H1 (cell line): ENCODE results near the gene COX14. TPM values are rescaled to one million over a fixed set of nuclear protein-coding genes. Genes with fewer than 3 reads are reported as not detected.
A peak's percentile ranks its signal among the peaks of the same experiment; 100 is the strongest.

Source experiments
- CTCF ChIA-PET: fragments of 300-600 bp; sonication (Branson Sonifier 250); formaldehyde crosslinking; loops from one replicate; lab custom pipeline; 2021; ENCODE audit not compliant: partially characterized antibody; lab: Charles Lee
- POLR2A ChIA-PET: fragments of 300-600 bp; sonication (Branson Sonifier 250); formaldehyde crosslinking; loops from one replicate; lab custom pipeline; 2021; ENCODE audit warnings: inconsistent platforms; ENCODE audit not compliant: partially characterized antibody; lab: Charles Lee
- DNase-seq, 2 experiments: peaks; one replicate each; pipeline versions ENCODE4 v3.0.0 to v3.0.0-alpha.2; 2010 to 2022; ENCODE audit warnings: low spot score in 2 of 2, low read depth in 1 of 2, mixed read lengths in 1 of 2
- FAIRE-seq: peaks from 2 replicates; lab custom pipeline; 2011; peaks lifted over from hg19 to GRCh38; lab: Jason Lieb, UNC
- H2AFZ ChIP-seq: 2 replicates; pipeline ENCODE4 v1.8.1; 2012; ENCODE audit warnings: low read length, inconsistent platforms
- H2AK5ac ChIP-seq: 2 replicates; pipeline ENCODE4 v1.6.1; 2013; ENCODE audit warnings: low read depth, low read length
- H2BK120ac ChIP-seq: replicated peaks from 2 replicates; pipeline ENCODE3; 2013; ENCODE audit warnings: low read depth, low read length, inconsistent platforms
- H2BK12ac ChIP-seq: 2 replicates; pipeline ENCODE4 v1.6.1; 2013; ENCODE audit warnings: low read depth, low read length
- H2BK15ac ChIP-seq: 2 replicates; pipeline ENCODE4 v1.6.1; 2013; ENCODE audit warnings: low read length
- H2BK20ac ChIP-seq: 2 replicates; pipeline ENCODE4 v1.6.1; 2013; ENCODE audit warnings: low read length
- H2BK5ac ChIP-seq: 2 replicates; pipeline ENCODE4 v1.6.1; 2013; ENCODE audit warnings: low read depth, low read length
- H3K14ac ChIP-seq: 2 replicates; pipeline ENCODE4 v1.6.1; 2013; ENCODE audit warnings: inconsistent platforms; ENCODE audit not compliant: insufficient read length
- H3K18ac ChIP-seq: 2 replicates; pipeline ENCODE4 v1.6.1; 2013; ENCODE audit warnings: low read length; ENCODE audit errors: extremely low read depth
- H3K23ac ChIP-seq: 2 replicates; pipeline ENCODE4 v1.6.1; 2013; ENCODE audit warnings: inconsistent platforms; ENCODE audit not compliant: insufficient read length
- H3K23me2 ChIP-seq: 2 replicates; pipeline ENCODE4 v1.6.1; 2013; ENCODE audit warnings: low read depth, low read length
- H3K27ac ChIP-seq: 2 replicates; pipeline ENCODE4 v1.6.1; 2011; ENCODE audit warnings: low read depth, low read length, inconsistent platforms
- H3K27me3 ChIP-seq, 4 experiments: replicated peaks in 1 of 4; 1 replicate in 1 of 4; 2 replicates in 3 of 4; pipeline versions ENCODE4 v1.6.1 to v1.8.1; 2011 to 2013; ENCODE audit warnings: low read length in 3 of 4, mild to moderate bottlenecking in 3 of 4, inconsistent platforms in 2 of 4, mixed read lengths in 2 of 4, moderate library complexity in 1 of 4; ENCODE audit not compliant: control insufficient read depth in 3 of 4, insufficient read depth in 3 of 4; ENCODE audit errors: extremely low read depth in 1 of 4
- H3K36me3 ChIP-seq, 4 experiments: 2 replicates each; pipeline versions ENCODE4 v1.6.1 to v1.8.1; 2011 to 2013; ENCODE audit warnings: mild to moderate bottlenecking in 4 of 4, low read length in 3 of 4, moderate library complexity in 2 of 4, control low read depth in 1 of 4, inconsistent platforms in 1 of 4; ENCODE audit not compliant: insufficient read depth in 4 of 4, control insufficient read depth in 2 of 4
- H3K4ac ChIP-seq: replicated peaks from 2 replicates; pipeline ENCODE3; 2013; ENCODE audit warnings: low read length, low read depth, mixed read lengths, inconsistent platforms; ENCODE audit not compliant: insufficient read length
- H3K4me1 ChIP-seq, 4 experiments: replicated peaks in 1 of 4; 1 replicate in 1 of 4; 2 replicates in 3 of 4; pipeline versions ENCODE4 v1.6.1 to v1.8.1; 2011 to 2013; ENCODE audit warnings: low read length in 3 of 4, inconsistent platforms in 2 of 4, mixed read lengths in 1 of 4; ENCODE audit not compliant: insufficient read depth in 4 of 4, control insufficient read depth in 3 of 4
- H3K4me2 ChIP-seq, 2 experiments: 2 replicates each; pipeline versions ENCODE4 v1.6.1 to v1.8.1; 2011 to 2013; ENCODE audit warnings: low read depth in 2 of 2, low read length in 2 of 2, control low read depth in 1 of 2, inconsistent platforms in 1 of 2, mild to moderate bottlenecking in 1 of 2; ENCODE audit not compliant: insufficient read depth in 1 of 2
- H3K4me3 ChIP-seq, 4 experiments: fragments of 200-600, 300-600 bp in 1 of 4; sonication (generic), shearing (Covaris generic), sonication (Bioruptor Twin) in 1 of 4; 2 replicates each; pipeline versions ENCODE4 v1.5.1 to v1.8.1; 2011 to 2016; ENCODE audit warnings: low read length in 4 of 4, low read depth in 3 of 4, control low read depth in 2 of 4, inconsistent platforms in 2 of 4, mild to moderate bottlenecking in 2 of 4, mixed read lengths in 1 of 4, moderate library complexity in 1 of 4; ENCODE audit not compliant: insufficient read depth in 2 of 4; ENCODE audit errors: extremely low read depth in 1 of 4
- H3K56ac ChIP-seq: replicated peaks from 2 replicates; pipeline ENCODE3; 2013; ENCODE audit warnings: low read depth, mild to moderate bottlenecking, mixed read lengths, low read length, inconsistent platforms; ENCODE audit not compliant: insufficient read length
- H3K79me1 ChIP-seq: 2 replicates; pipeline ENCODE4 v1.6.1; 2013; ENCODE audit warnings: low read depth, low read length, control low read depth
- H3K79me2 ChIP-seq, 2 experiments: 2 replicates each; pipeline versions ENCODE4 v1.6.1 to v1.8.1; 2012 to 2013; ENCODE audit warnings: low read length in 2 of 2, mild to moderate bottlenecking in 2 of 2, inconsistent platforms in 1 of 2; ENCODE audit not compliant: insufficient read depth in 2 of 2, control insufficient read depth in 1 of 2
- H3K9ac ChIP-seq, 4 experiments: replicated peaks in 1 of 4; 1 replicate in 1 of 4; 2 replicates in 3 of 4; pipeline versions ENCODE4 v1.6.1 to v1.8.1; 2011 to 2013; ENCODE audit warnings: low read depth in 3 of 4, low read length in 3 of 4, control low read depth in 2 of 4, mild to moderate bottlenecking in 2 of 4, moderate library complexity in 2 of 4, inconsistent platforms in 1 of 4; ENCODE audit errors: extremely low read depth in 1 of 4
- H3K9me3 ChIP-seq, 2 experiments: 2 replicates each; pipeline versions ENCODE4 v1.6.1 to v1.8.1; 2012 to 2013; ENCODE audit warnings: mild to moderate bottlenecking in 2 of 2, moderate library complexity in 2 of 2, control low read depth in 1 of 2, inconsistent platforms in 1 of 2, low read depth in 1 of 2, low read length in 1 of 2, mixed read lengths in 1 of 2; ENCODE audit not compliant: insufficient read depth in 2 of 2
- H4K20me1 ChIP-seq, 2 experiments: replicated peaks in 1 of 2; 2 replicates each; pipeline versions ENCODE3 to v1.8.1; 2011 to 2013; ENCODE audit warnings: inconsistent platforms in 2 of 2, low read length in 2 of 2, mild to moderate bottlenecking in 1 of 2; ENCODE audit not compliant: insufficient read depth in 2 of 2, control insufficient read depth in 1 of 2
- H4K5ac ChIP-seq: 2 replicates; pipeline ENCODE4 v1.6.1; 2013; ENCODE audit warnings: low read length, low read depth, mixed read lengths, inconsistent platforms; ENCODE audit not compliant: insufficient read length
- H4K8ac ChIP-seq: 2 replicates; pipeline ENCODE4 v1.8.0; 2013; ENCODE audit warnings: mild to moderate bottlenecking, moderate library complexity, low read length, inconsistent platforms; ENCODE audit not compliant: insufficient read depth; ENCODE audit errors: extremely low read depth
- H4K91ac ChIP-seq: replicated peaks from 2 replicates; pipeline ENCODE3; 2013; ENCODE audit warnings: low read length, mixed read lengths, inconsistent platforms; ENCODE audit not compliant: insufficient read length
- ATF2 ChIP-seq: IDR thresholded peaks from 2 replicates; pipeline ENCODE4 v1.6.1; 2012; ENCODE audit warnings: low read length, inconsistent platforms
- BRCA1 ChIP-seq: IDR thresholded peaks from 2 replicates; pipeline ENCODE4 v1.6.1; 2012; ENCODE audit warnings: low read depth, low read length, improper control_type of control experiment
- CBX5 ChIP-seq: fragments of 300-800, 300-1000 bp; sonication (generic); IDR thresholded peaks from 2 replicates; pipeline ENCODE4 v1.7.1; 2016; ENCODE audit warnings: antibody characterized with exemption, low read length, low read depth
- CBX8 ChIP-seq: fragments of 300-800, 300-1000 bp; sonication (generic); IDR thresholded peaks from 2 replicates; pipeline ENCODE4 v1.7.1; 2016; ENCODE audit warnings: low read depth, low read length, borderline replicate concordance
- CREB1 ChIP-seq: IDR thresholded peaks from 2 replicates; pipeline ENCODE4 v1.6.1; 2012; ENCODE audit warnings: inconsistent platforms
- POLR2A ChIP-seq, 2 experiments: IDR thresholded peaks; 1 replicate in 1 of 2; 2 replicates in 1 of 2; pipeline ENCODE4 v1.6.1; 2011; ENCODE audit warnings: low read depth in 2 of 2, low read length in 2 of 2, mild to moderate bottlenecking in 2 of 2; ENCODE audit errors: control extremely low read depth in 1 of 2
- POLR2AphosphoS5 ChIP-seq: IDR thresholded peaks from 2 replicates; pipeline ENCODE4 v1.6.1; 2011; ENCODE audit warnings: low read depth, low read length
- RBBP5 ChIP-seq: IDR thresholded peaks from 2 replicates; pipeline ENCODE4 v1.7.1; 2012; ENCODE audit warnings: low read depth, mild to moderate bottlenecking, inconsistent platforms, low read length, moderate library complexity, borderline replicate concordance
- SIN3A ChIP-seq, 2 experiments: IDR thresholded peaks in 1 of 2; conservative IDR thresholded peaks in 1 of 2; 2 replicates each; pipeline ENCODE4 v1.6.1; 2011 to 2012; ENCODE audit warnings: low read length in 2 of 2, improper control_type of control experiment in 1 of 2, low read depth in 1 of 2, mild to moderate bottlenecking in 1 of 2
- TCF12 ChIP-seq: IDR thresholded peaks from 2 replicates; pipeline ENCODE4 v1.6.1; 2011; ENCODE audit warnings: low read depth, mild to moderate bottlenecking, low read length
- USF2 ChIP-seq: IDR thresholded peaks from 2 replicates; pipeline ENCODE4 v1.6.1; 2011; ENCODE audit warnings: low read length, improper control_type of control experiment
- YY1 ChIP-seq: IDR thresholded peaks from 2 replicates; pipeline ENCODE4 v1.6.1; 2011; ENCODE audit warnings: low read depth, mild to moderate bottlenecking, low read length
- WGBS, 2 experiments: shearing (Covaris generic) in 1 of 2; methylation state at CpG; one replicate each; pipeline versions ENCODE4 v1.1.6 to v1.1.7; 2013 to 2015; ENCODE audit warnings: low lambda C conversion rate in 2 of 2, mixed read lengths in 2 of 2, inconsistent platforms in 1 of 2, low coverage in 1 of 2, missing lambda C conversion rate in 1 of 2; ENCODE audit not compliant: insufficient replicate concordance in 2 of 2, insufficient coverage in 1 of 2, insufficient read length in 1 of 2; ENCODE audit errors: extremely low coverage in 1 of 2, missing lambda C conversion rate in 1 of 2; 5-methylcytosine and 5-hydroxymethylcytosine counted together
- polyA plus RNA-seq, 7 experiments: library from polyadenylated mRNA; depleted of rRNA in 3 of 7; stranded (reverse) in 5 of 7; unstranded in 2 of 7; fragments of >200 nt in 5 of 7; fragments of 200-250 nt in 2 of 7; gene quantifications; 1 replicate in 5 of 7; 2 replicates in 1 of 7; 4 replicates in 1 of 7; pipeline versions ENCODE4 v1.2.1 to v1.2.3, GENCODE V29; 2011 to 2013; ENCODE audit warnings: missing spikeins in 2 of 7, mixed read lengths in 2 of 7
- total RNA-seq: library from RNA; stranded (reverse); fragmentation: NEBNext Ultra II Directional; extraction: Animal tissue kit (Norgen Biotek cat#: 25700); gene quantifications from 2 replicates; pipeline ENCODE4 v1.2.1, GENCODE V29; 2021

Gene COX14
- total and polyA plus RNA-seq, 2 of the 8 experiments (the other 6 are each of a cell fraction or from before 2014, with no cell fraction given): 40.1 to 102 TPM

- no peak overlapping the region for H2AFZ ChIP-seq
- no peak overlapping the region for H3K23ac ChIP-seq
- H4K20me1 ChIP-seq: no peaks in the 10 kb centered on the region
- H2BK20ac ChIP-seq: no peak overlapping the region
- no peak overlapping the region for H2BK120ac ChIP-seq
- H3K36me3 ChIP-seq: no peaks in the 10 kb centered on the region
- H4K5ac ChIP-seq: no peak overlapping the region
- no peak overlapping the region for H3K27ac ChIP-seq
- no peak overlapping the region for H2BK15ac ChIP-seq
- no peaks in the 10 kb centered on the region; the same call in 1 of the 2 replicates for H3K23me2 ChIP-seq
- H2BK12ac ChIP-seq: no peak overlapping the region
- peaks cover 0 to 6% (median 3%) of the 10 kb centered on the region in 4 experiments; a peak in 5 of 7 replicates for H3K4me1 ChIP-seq
- no peak overlapping the region for H3K9ac ChIP-seq
- peak overlapping the region; percentile 19 for H4K91ac ChIP-seq
- no peak overlapping the region for H3K56ac ChIP-seq
- WGBS, 2 experiments: 90% methylated on average over 7 of the region's 7 CpGs; no CpG with 5 or more reads in 1 of the 2 experiments
- H3K4me2 ChIP-seq: no peak overlapping the region
- H3K18ac ChIP-seq: no peak overlapping the region
- H3K14ac ChIP-seq: no peak overlapping the region
- no peak overlapping the region for H4K8ac ChIP-seq
- ChIA-PET CTCF (interaction anchor here (0.6 to 27.3 kb wide), 11 partner anchors 11 to 241 kb away, joined by 3 to 625 read pairs (median 17); partner anchors contain the start of genes AQP6, ASIC1, COX14 and GPD1), POLR2A (interaction anchor here (1.4 to 1.5 kb wide), 2 partner anchors 10 to 11 kb away, joined by 4 to 7 read pairs; partner anchors contain the start of gene SMARCD1)
- FAIRE-seq: no peak
- no peak overlapping the region for H3K4me3 ChIP-seq
- H3K27me3 ChIP-seq: no peaks in the 10 kb centered on the region; a peak in 1 of 7 replicates
- H2BK5ac ChIP-seq: no peak overlapping the region; the same call in 1 of the 2 replicates
- no peaks in the 10 kb centered on the region for H3K9me3 ChIP-seq
- no peaks in the 10 kb centered on the region for H3K79me1 ChIP-seq
- no peaks in the 10 kb centered on the region for H3K79me2 ChIP-seq
- no peak for DNase-seq
- H3K4ac ChIP-seq: no peak overlapping the region
- no peak overlapping the region for H2AK5ac ChIP-seq
- TF ChIP-seq BRCA1 (no peak), SIN3A (conservative IDR thresholded peaks at IDR 0.05 in 1 of 2, IDR thresholded peaks at IDR 0.05 in 1 of 2; ENCODE audit: low read depth in 1 of 2, low read length in 2 of 2) (no peak), RBBP5 (no peak), YY1 (no peak), ATF2 (no peak), POLR2AphosphoS5 (no peak), TCF12 (no peak), POLR2A (IDR thresholded peaks at IDR 0.05; ENCODE audit: control extremely low read depth in 1 of 2, low read depth in 2 of 2, low read length in 2 of 2) (no peak), USF2 (no peak), CBX5 (no peak), CBX8 (no peak), CREB1 (no peak)
Measured at GRCh38 chr12:50073206-50073605, 38.8 kb upstream of the COX14 start.
